Natural killer cell (primary cell): ENCODE results near the gene VSIG10L. TPM values are rescaled to one million over a fixed set of nuclear protein-coding genes. Genes with fewer than 3 reads are reported as not detected.

Experiments
- ATAC-seq, 3 donors: fragments of 150-1000 bp in 2 of 3; fragments of 200-7000 bp in 1 of 3; cut with Tn5 transposase; 1 replicate in 1 of 3; 2 replicates in 2 of 3; pipeline ENCODE4 v1.10.0; 2021; ENCODE audit warnings: mild to moderate bottlenecking in 2 of 3, moderate library complexity in 2 of 3
- DNase-seq, 2 donors: peaks; one replicate each; pipeline versions ENCODE4 v3.0.0 to v3.0.0-alpha.2; 2013 to 2021; ENCODE audit warnings: mixed read lengths in 1 of 2
- H3K27ac ChIP-seq: one replicate; pipeline ENCODE4 v1.5.1; 2013; ENCODE audit warnings: mild to moderate bottlenecking, low read length
- H3K27me3 ChIP-seq: one replicate; pipeline ENCODE4 v1.6.1; 2013; ENCODE audit warnings: low read length; ENCODE audit not compliant: control insufficient read depth, insufficient read depth
- H3K36me3 ChIP-seq: one replicate; pipeline ENCODE4 v1.6.1; 2013; ENCODE audit warnings: low read length; ENCODE audit not compliant: control insufficient read depth, insufficient read depth
- H3K4me1 ChIP-seq: one replicate; pipeline ENCODE4 v1.6.1; 2013; ENCODE audit warnings: low read length; ENCODE audit not compliant: control insufficient read depth, insufficient read depth
- H3K4me3 ChIP-seq: one replicate; pipeline ENCODE4 v1.5.1; 2013; ENCODE audit warnings: low read length
- H3K9me3 ChIP-seq: one replicate; pipeline ENCODE4 v1.6.1; 2013; ENCODE audit warnings: low read length; ENCODE audit not compliant: control insufficient read depth, insufficient read depth
- H3K27ac Mint-ChIP-seq, 2 donors: one replicate each; pipeline ENCODE4 v1.8.0; 2022; ENCODE audit warnings: mild to moderate bottlenecking in 2 of 2, mixed read lengths in 2 of 2, moderate library complexity in 1 of 2
- H3K27me3 Mint-ChIP-seq, 2 donors: one replicate each; pipeline ENCODE4 v1.8.0; 2022; ENCODE audit warnings: low read depth in 2 of 2, mixed read lengths in 2 of 2
- H3K36me3 Mint-ChIP-seq: one replicate; pipeline ENCODE4 v1.8.0; 2022; ENCODE audit warnings: mixed read lengths
- H3K4me1 Mint-ChIP-seq, 2 donors: one replicate each; pipeline ENCODE4 v1.8.0; 2022; ENCODE audit warnings: mixed read lengths in 2 of 2
- H3K4me3 Mint-ChIP-seq: one replicate; pipeline ENCODE4 v1.8.0; 2022; ENCODE audit warnings: mild to moderate bottlenecking, moderate library complexity, mixed read lengths
- H3K9me3 Mint-ChIP-seq, 2 donors: one replicate each; pipeline ENCODE4 v1.8.0; 2022; ENCODE audit warnings: mixed read lengths in 2 of 2
- CTCF ChIP-seq: fragments of 200-600 bp; IDR thresholded peaks from one replicate; pipeline ENCODE4 v1.8.0; 2022; ENCODE audit warnings: antibody characterized with exemption
- whole genome bisulfite sequencing: methylation state at CpG from one replicate; pipeline ENCODE4 v1.1.7; 2013; ENCODE audit warnings: missing lambda C conversion rate; ENCODE audit not compliant: insufficient coverage; 5-methylcytosine and 5-hydroxymethylcytosine counted together
- intact Hi-C: fragments of 100-400 bp; cut with micrococcal nuclease; formaldehyde crosslinking; loops from one replicate; pipeline ENCODE4 v1.14.2; 2022
- total RNA-seq, 4 donors: library from RNA; stranded (reverse); fragments of 120-200 nt in 1 of 4; gene quantifications; one replicate each; pipeline versions ENCODE4 v1.2.3 to v1.2.4, GENCODE V29; 2013 to 2022

The VSIG10L gene
- total RNA-seq, 3 donors from 2014 or later (not counting 1 experiment from before 2014, with no cell fraction given), result 0.52 to 0.68 TPM; not detected in 1

DNA sequence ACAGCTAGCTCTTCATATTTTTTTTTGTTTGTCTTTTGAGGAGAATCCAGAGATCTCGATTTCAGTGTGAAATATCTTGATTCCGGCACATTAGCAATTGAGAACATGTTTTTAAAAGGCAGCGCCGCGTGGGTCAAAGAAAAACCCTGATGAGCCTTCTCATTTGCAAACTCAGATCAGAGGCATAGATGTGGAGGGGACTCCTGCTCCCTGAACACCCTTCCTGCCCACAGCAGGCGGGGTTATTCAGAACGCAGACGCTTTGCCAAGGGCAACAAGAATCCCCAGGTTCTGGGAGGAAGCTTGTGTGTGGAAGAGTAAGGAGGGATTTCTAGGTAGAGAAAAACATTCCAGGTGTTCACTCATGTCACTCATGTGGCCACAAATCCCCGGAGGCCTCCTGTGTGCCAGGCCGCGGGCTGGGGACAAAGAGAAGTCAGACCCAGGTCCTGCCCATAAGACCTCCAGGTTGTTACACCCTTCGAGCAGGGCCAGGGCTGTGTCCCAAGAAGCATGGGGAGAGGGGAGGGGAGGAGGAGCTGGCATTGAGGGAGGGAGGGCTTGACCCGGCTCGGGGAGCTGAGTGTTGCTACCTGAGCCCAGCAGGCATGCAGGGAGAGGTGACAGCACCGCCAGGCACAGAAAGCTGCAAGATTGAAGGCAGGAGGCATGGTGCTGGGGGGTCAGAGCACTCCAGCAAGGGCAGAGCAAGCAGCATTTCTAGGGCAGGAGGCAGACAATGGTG, 46.4 kb downstream of the VSIG10L start:
- H3K36me3 ChIP-seq, result no peaks in the 10 kb centered on the region
- no peak overlapping the region for H3K4me3 Mint-ChIP-seq

DNA sequence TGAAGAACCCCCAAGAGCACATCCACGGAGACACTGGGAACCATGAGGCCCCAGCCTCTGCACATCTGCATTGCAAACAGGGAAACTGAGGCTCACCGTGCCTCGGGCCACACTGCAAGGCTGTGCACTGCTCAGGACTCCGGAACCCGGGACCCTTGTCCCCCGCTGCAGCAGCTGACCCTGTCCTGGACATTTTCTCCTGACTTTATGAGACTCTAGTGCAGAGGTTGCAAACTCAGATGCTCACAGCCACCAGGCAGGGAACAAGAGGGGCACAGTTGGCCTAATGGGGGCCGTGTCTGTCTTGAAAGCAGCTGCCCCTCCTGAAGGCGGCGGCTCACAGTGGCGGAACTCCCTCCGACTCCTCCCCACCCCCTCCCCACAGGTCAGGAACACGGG, 47.0 kb downstream of the VSIG10L start:
- WGBS, result 74% methylated on average over 11 of the region's 12 CpGs

More for the DNA sequence above, 46.4 kb downstream of the VSIG10L start:
- H3K27ac ChIP-seq, result no peak overlapping the region
- H3K4me1 Mint-ChIP-seq, result no peaks in the 10 kb centered on the region
- H3K27me3 Mint-ChIP-seq, result peaks cover 9 to 18% of the 10 kb centered on the region in 2 donors
- H3K9me3 Mint-ChIP-seq, result no peaks in the 10 kb centered on the region
- H3K9me3 ChIP-seq, result no peaks in the 10 kb centered on the region
- ATAC-seq (no peak), DNase-seq (no peak)
- no peaks in the 10 kb centered on the region for H3K27me3 ChIP-seq
- no peak for TF ChIP-seq CTCF
- H3K4me1 ChIP-seq, result no peaks in the 10 kb centered on the region
- H3K36me3 Mint-ChIP-seq, result no peaks in the 10 kb centered on the region
- 84% methylated on average over 15 of the region's 15 CpGs for WGBS
- H3K4me3 ChIP-seq, result no peak overlapping the region
- intact Hi-C loops, result no loop called here
- no peak overlapping the region for H3K27ac Mint-ChIP-seq

GRCh38 chr19:51294211-51294976, 47.5 kb downstream of the VSIG10L start:
- no peak overlapping the region for H3K27ac ChIP-seq
- WGBS, result 85% methylated on average over 23 of the region's 23 CpGs
- Mint-ChIP-seq H3K27ac (no peak overlapping the region), H3K36me3 (no peaks in the 10 kb centered on the region), H3K4me3 (no peak overlapping the region), H3K4me1 (no peaks in the 10 kb centered on the region), H3K27me3 (peaks cover 9 to 18% of the 10 kb centered on the region in 2 donors), H3K9me3 (no peaks in the 10 kb centered on the region)
- no peaks in the 10 kb centered on the region for H3K27me3 ChIP-seq
- no peaks in the 10 kb centered on the region for H3K36me3 ChIP-seq
- intact Hi-C loops, result no loop called here
- no peak for TF ChIP-seq CTCF
- no peak for ATAC-seq
- no peaks in the 10 kb centered on the region for H3K4me1 ChIP-seq
- no peak for DNase-seq
- H3K4me3 ChIP-seq, result no peak overlapping the region
- H3K9me3 ChIP-seq, result no peaks in the 10 kb centered on the region

More for the DNA sequence above, 47.0 kb downstream of the VSIG10L start:
- ATAC-seq (no peak), DNase-seq (no peak)
- Mint-ChIP-seq H3K36me3 (no peaks in the 10 kb centered on the region), H3K9me3 (no peaks in the 10 kb centered on the region), H3K27me3 (peaks cover 9 to 18% of the 10 kb centered on the region in 2 donors), H3K4me1 (no peaks in the 10 kb centered on the region), H3K27ac (no peak overlapping the region), H3K4me3 (no peak overlapping the region)
- H3K4me3 ChIP-seq, result no peak overlapping the region
- H3K4me1 ChIP-seq, result no peaks in the 10 kb centered on the region
- H3K27me3 ChIP-seq, result no peaks in the 10 kb centered on the region
- intact Hi-C loops, result no loop called here
- TF ChIP-seq CTCF, result no peak
- no peak overlapping the region for H3K27ac ChIP-seq
- no peaks in the 10 kb centered on the region for H3K36me3 ChIP-seq
- no peaks in the 10 kb centered on the region for H3K9me3 ChIP-seq
